NCI-H2029 treated with DMSO at 0.1 percent for 48 hours (cell line): ENCODE results near the gene LAMB1.
"Not testable (repeated sequence)": the region's sequence is repeated elsewhere in the genome, so short reads cannot be mapped to it uniquely, and the experiment has no call there.

Experiments
- DNase-seq: peaks from one replicate; lab custom pipeline; 2025; lab: John Stamatoyannopoulos, UW

The LAMB1 gene

DNA sequence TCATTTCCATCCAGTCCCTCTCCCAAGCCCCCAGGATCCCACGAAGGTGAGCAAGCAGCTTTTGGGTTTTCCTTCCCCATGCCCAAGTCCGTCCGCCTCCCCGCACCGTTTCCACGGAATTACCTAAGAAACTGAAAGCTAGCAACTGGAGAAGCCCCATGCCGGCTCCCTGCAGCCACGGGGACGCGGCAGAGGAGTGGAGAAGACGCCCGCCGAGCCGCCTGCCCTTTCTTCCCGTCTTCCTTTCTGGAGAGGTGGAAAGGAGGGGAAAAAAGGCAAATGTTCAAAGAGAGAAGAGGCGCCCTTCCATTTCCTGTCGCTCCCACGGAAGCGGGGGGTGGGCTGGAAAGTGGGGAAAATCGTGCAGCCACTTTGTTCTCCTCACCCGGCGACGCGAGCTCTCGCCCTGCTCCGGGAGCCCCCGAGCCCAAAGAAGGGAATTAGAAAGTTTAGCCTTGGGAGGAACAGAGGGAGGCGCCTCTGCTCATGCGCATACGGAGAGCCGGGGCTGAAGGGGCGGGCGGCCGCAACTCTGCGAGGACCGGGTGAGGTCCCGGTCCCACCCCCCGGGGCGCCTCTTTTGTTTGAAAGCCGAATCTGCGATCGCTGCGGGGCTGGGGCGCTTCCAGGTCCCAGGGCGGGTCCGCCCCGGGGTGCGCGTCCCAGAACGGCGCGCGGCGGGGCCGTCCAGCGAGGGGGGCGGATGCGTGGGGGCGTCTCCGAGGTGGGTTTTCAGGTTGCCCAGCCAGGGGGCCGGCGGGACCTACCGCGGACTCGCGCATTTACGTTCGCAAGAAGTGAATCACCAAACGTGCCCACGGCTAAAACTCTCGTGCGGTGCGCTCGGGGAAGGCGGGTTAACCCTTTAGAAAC, at the start of gene LAMB1:
LAMB1 (minus strand) TSS at position 436 of the 873 bp plus-strand sequence; CDS start at position 160, 276 bp downstream.
- no peak for DNase-seq

- DNase-seq: no peak
Observed at GRCh38 chr7:108051454-108051853, 48.5 kb upstream of the LAMB1 start.

- no peak for DNase-seq
Observed at GRCh38 chr7:108049962-108050361, 47.0 kb upstream of the LAMB1 start.

GRCh38 chr7:108048422-108048821, 45.5 kb upstream of the LAMB1 start:
- DNase-seq: no peak

GRCh38 chr7:108046952-108047506, 44.1 kb upstream of the LAMB1 start:
- no peak for DNase-seq

DNA sequence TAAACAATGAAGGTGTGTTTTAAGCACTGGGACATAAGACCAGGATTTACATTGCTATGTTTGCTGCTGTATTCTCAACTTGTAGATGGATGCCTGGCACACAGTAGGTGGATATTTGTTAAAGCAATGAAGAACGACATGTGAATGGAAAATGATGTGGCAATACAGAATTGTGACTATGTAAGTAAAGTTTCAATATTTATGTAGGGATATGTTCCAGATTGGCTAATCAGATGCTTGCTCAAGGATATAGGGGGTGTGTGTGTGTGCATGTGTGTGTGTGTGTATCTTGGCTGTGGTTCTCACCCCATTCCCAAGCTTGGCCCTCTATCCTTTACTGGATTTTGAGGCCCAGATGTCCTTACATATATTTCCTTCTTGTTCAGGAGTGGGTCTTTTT, 42.7 kb upstream of the LAMB1 start:
- no peak for DNase-seq

GRCh38 chr7:108045154-108045553, 42.2 kb upstream of the LAMB1 start:
- no peak for DNase-seq

- DNase-seq: no peak
Observed at GRCh38 chr7:108044345-108044744, 41.4 kb upstream of the LAMB1 start.

DNA sequence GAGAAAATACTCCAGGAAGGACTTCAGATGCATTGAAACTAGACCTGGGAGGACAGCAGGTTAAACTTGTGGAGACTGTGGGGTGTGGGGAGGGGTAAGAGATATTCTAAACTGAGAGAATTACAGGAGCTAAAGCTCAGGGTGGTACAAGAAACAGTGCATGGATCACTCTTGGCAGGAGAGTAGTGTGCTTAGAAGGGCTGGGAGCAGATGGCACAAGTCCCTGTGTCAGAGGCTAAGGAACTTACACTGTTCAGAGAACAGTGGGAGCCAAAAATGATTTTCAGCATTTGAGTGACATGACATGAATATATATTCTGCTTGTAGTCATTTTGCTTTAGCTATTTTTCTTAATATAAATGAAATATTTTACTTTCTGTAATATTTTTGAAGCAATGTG, 36.0 kb upstream of the LAMB1 start:
- no peak for DNase-seq

DNA sequence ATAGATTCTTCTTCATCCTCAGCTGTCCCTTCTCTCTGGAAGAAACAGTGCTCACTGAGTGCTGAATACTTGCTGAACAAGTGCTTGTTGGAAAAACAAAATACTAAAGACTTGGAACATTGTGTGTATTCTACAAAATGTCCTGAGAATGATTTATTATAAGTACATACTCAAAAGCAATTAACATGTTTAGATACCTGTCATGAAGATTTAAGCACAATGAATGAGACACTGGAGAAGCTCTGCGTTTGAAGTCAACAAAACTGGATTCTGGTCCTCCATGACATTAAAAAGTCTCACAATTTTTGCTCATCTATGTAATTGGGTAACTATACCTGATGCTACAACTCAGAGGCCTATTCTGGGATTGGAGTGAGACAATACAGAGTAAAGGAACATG, 34.8 kb upstream of the LAMB1 start:
- DNase-seq: no peak

GRCh38 chr7:108037140-108037539, 34.2 kb upstream of the LAMB1 start:
- no peak for DNase-seq

- no peak for DNase-seq
Observed at GRCh38 chr7:108034586-108034985, 31.6 kb upstream of the LAMB1 start.

DNA sequence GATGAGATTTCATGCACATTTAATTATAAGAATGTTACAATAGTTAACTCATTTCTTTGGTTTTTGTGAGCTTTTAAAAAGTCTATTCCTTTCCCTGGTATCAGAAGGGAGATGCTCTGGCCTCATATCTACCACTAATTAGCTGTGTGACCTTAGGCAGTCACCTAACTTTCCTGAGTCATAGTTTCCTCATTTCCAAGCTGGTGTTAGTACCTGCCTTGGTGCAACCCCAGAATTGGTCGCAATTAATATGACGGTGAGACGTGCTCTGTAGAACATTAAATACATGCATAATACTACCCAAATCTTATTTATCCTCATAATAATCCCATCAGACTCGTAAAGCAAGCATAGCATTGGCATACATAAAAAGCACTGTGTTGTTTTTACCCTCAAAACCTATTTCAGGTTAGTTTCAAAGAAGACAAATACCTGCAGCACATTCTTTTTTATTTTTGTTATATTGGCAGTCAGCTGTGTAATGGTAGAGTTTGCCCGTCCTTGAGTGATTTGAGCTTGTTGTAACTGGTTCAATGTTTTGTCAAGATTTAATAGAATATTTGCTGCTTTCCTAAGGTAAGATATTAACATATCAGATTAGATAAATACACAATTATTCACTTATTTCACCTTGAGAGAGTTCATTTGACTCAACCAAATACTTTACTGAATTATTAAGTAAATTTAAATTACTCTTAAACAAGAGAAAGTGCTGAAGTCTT, 31.0 kb upstream of the LAMB1 start:
- DNase-seq: no peak

GRCh38 chr7:108033309-108033708, 30.3 kb upstream of the LAMB1 start:
- DNase-seq: not testable (repeated sequence)

- DNase-seq: no peak
Observed at GRCh38 chr7:108030516-108030915, 27.6 kb upstream of the LAMB1 start.

DNA sequence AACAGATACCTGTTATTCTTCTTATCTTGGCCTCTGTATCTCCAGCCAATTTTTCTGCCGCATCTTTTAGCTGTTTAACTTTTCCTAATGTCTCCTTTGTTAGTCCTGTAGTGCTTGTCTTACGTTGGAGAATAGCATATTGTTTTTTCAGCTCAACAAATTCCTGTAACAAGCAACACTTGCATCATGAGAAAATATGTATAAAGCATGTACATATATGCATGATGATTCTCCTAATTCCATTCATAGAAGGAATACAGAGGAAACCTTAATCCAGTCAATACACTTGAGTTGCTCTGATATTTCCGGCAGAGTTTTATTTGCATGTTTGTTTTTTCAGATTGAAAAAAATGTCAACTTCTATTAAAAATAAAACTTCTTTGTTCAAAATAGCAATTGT, 26.1 kb upstream of the LAMB1 start:
- DNase-seq: no peak

- no peak for DNase-seq
Observed at GRCh38 chr7:108028111-108028510, 25.1 kb upstream of the LAMB1 start.

DNA sequence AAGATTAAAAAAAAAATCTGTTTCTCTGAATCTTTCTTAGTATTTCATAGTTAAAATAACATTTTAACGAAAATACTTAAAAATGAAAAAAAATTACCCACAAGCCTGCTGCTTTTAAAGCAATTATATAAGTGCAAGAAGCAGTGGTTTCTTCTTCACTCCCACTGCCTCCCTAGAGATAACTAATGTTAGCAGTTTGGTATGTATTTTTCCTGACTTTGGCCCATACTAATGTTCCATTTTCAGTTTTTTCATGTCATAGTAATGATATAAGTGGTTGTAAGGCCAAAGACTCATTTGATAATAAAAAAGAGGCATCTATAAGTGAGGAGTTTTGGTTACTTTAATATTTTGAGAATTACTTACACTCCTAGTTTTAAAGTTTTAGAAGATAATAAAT, 24.3 kb upstream of the LAMB1 start:
- DNase-seq: no peak

DNA sequence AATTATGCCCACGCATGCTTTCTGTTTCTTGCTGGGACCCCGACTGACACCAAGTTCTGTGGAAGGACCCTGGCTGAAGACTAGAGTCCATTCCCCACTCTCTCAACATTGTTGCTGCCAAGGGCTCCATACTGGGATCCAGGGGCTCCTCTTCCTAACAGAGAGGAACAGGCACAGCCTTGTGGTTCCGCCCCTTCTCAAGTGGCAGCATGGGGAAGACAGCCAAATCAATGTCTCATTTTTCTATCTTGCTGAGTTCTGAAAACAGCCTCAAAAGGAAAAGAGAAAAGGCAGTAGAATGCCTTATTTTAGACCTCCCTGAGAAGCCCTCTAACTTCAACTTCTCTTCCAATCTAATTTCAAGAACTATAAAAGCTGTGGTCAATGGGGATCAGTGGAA, 23.7 kb upstream of the LAMB1 start:
- DNase-seq: no peak

DNA sequence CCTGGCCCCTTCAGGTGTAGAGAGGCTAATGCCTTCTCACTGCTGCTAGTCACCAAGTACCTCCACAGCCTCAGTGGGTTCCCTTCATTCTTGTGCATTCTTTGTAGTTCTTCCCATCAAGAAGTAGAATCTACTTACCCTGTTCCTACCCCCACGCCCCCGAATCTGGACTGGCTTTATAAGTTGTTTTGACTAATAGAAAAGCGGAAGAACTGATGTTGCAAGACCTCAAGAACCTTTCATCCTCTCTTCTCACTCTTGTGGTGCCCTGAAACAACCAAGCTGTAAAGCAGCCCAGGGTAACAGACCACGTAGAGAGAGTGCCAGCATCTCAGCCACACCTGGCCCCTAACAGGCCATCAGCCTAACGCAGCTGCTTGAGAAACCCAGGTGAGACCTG, 23.2 kb upstream of the LAMB1 start:
- DNase-seq: no peak

GRCh38 chr7:108024538-108024937, 21.6 kb upstream of the LAMB1 start:
- no peak for DNase-seq

DNA sequence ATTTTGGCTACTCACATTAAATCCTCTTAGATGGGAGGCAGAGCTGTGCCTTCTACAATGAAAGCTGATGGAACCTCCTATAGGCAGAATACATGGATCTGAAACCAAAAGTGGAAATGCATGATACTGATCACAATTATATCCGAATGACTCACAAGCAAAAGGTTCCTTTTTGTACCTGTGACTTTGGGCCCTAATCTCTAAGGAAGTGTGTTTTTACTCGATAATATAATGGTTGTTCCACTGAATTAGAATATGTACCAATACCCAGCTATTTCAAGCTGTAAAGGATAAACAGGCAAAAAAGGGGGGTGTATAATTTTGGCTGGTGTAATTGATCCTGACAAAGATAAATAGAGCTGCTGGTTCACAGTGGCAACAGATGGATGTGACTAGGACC, 17.6 kb upstream of the LAMB1 start:
- no peak for DNase-seq

- DNase-seq: no peak
Observed at GRCh38 chr7:108018668-108019067, 15.7 kb upstream of the LAMB1 start.
